GM18951 (cell line): Measurements from ENCODE around the gene MLLT6.

Source experiments
- POLR2A ChIP-seq: IDR thresholded peaks from 4 replicates; pipeline ENCODE4 v1.6.1; 2011; ENCODE audit warnings: mild to moderate bottlenecking; ENCODE audit not compliant: insufficient read length, insufficient read depth; ENCODE audit errors: extremely low read depth
- in situ Hi-C: fragments of 300-500 bp; cut with MboI; formaldehyde crosslinking; loops from one replicate; pipeline ENCODE4 v1.12.0; 2022; ENCODE audit warnings: low sequenced_read_pairs, mixed read lengths, inconsistent platforms; ENCODE audit not compliant: unreplicated experiment

Gene MLLT6

DNA sequence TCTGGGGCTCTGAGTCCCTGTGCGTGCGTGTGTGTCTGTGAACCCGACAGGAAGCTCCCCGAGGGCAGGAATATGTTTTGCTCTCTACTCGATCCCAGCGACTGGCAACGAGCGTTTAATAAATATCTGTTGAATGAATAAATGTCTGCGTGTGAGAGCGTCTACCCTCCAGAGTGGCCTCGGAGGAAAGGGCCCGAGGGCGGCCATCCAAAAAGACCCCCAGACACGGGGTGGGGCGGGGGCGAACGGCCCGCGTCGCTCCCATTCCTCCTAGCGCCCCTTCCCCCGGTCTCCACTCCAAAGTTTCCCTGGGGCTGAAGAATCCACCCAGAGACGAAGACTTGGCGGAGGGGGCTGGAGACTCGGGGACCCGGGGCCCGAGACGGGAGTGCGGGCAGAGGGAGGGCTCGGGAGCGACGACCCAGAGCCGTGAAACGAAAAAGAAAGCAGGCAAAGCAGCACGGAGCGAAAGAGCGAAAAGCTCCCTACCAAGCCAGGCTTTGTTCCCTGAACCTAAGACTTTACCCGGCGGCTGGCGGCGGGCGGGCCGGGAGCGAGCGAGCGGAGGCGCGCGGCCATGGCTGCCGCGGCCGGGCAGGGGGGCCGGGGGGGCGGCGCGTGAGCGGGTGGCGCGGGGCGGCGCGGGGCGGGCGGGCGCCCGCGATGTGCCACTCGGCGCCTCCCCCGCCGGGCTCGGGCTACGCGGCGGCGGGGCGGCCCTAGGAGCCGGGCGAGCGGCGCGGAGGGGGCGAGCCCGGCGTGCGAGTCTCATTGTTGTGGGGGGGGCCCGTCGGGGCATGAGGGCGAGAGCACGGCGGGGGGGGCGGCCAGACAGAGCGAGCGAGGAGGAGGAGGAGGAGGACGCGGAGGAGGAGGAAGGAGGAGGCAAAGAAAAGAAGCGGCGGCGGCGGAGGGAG, at the start of gene MLLT6:
Gene MLLT6 (plus strand): TSS at position 668 of the 917 bp plus-strand sequence. CDS start 360 bp downstream, outside the sequence.
- TF ChIP-seq POLR2A: peak; percentile 59
- in situ Hi-C loops: no loop called here

DNA sequence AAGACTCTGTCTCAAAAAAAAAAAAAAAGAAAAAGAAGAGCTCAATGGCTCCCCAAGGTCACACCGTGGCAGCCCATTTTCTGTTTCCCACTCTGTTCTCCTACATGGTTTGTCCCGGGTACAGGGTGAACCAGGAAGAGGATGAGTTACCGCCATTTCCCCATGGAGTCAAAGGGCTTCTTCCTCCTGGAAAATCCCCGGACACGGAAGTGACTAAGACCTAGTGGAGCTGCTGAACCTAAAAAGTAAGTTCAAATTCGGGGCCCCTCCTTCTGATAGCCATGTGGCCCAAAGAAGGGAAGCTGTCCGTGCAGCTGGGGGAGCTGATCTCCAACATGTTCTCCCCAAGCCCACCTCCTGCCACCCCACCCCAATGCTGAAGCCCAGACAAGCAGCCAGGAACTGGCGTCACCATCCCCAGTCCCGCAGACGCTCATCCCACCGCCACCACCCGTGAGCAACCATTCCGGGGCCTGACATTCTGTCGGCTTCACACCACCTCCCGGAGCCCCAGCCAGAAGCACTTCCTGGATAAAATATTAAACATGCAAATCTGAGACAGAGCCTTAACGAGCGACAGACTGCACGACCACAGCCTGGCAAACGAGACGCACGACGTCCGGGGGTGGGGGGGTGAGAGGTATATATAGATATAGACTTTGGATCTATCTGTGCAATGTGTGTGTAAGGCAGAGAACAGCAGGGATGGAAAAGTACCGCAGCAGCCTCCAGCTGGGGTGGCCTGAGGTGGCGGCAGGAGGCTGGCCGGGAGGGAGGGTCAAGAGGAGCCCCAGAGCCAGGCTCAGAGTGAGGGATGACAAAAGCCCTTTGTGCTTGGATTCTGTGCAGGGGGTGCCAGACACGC, 47.9 kb upstream of the MLLT6 start:
- in situ Hi-C loops: no loop called here
- peak; percentile 46 for TF ChIP-seq POLR2A

DNA sequence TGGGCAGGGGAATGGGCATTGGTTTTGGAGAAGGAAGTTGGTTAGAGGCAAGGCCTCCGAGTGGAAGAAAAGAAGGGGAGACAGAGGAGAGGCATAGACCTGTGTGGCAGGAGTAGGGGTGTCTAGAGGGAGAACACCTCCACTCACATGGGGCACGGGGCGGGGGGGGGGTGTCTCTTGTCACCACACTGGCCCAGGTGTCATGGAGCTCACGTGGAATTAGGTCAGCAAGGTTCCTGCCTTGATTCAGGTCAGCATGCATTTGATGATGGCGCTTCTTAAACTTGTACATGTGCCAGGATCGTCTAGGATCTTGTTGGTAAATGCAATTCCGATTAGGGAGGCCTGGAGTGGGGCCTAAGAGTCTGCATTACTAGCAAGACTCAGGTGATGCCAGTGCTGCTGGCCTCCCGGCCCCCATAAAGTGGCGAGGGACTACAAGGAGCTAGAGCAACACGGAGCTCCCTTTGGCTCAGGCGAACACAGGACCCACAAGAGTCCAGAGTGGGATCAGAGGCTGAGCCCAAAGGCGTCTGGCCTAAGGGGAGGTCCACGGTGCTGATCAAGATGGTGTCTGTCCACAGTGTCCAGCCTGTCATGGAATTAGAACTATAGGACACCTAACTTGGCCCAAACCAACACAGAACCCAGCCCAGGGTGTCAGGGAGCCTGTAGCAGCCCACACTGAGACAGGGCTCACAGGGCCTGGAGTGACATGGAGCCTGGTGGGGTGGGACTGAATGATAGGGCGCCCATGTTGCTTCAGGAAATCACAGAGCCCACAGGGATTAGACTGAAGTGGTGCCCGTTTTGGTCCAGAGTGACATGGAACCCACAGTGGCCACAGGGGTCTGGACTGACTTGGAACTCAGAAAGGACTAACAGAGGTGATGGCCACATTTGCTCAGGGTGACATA, 47.0 kb upstream of the MLLT6 start:
- TF ChIP-seq POLR2A: no peak
- in situ Hi-C loops: no loop called here

DNA sequence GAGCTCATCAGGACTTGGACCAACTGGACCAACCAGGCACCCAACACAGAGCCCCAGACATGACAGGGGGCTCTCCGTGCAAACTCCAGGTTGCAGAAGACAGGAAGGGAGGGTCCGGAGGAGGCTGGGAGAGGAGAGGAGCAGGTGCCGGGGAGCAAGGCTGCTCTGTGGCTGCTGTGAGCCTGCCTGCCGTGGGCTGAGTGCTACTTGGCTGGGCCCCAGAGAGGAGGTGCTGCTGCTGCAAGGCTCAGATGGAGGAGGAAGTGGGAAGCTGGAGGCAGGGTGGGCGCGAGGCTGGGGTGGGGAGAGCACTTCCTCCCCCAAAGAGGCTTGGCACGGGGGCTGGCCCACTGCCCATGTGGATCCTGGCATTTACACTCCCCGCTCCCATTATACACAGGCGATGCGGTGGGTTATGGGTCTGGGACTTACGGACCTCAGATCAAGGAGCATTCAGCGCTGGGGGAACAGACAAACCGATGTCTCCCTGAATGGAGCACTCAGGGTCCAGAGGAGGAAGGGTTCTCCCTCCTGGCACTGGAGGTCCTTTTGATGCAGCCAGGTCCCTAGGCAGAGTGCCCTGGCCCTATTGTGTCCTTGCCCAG, 46.2 kb upstream of the MLLT6 start:
- TF ChIP-seq POLR2A: no peak
- in situ Hi-C loops: no loop called here

DNA sequence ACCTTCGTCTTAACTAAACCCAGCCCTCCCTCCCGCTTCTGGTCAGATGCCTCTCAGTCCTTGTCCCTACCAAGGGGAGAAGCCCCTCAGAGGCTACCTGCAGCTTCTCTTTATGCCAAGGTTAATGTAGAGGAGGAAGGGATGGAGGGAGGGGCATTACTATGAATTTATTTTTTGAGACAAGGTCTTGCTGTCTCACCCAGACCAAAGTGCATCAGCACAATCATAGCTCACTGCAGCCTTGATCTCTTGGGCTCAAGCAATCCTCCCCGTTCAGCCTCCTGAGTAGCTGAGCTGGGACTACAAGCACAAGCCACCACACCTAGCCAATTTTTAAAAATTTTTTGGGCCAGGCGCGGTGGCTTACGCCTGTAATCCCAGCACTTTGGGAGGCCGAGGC, 45.7 kb upstream of the MLLT6 start:
- no peak for TF ChIP-seq POLR2A

DNA sequence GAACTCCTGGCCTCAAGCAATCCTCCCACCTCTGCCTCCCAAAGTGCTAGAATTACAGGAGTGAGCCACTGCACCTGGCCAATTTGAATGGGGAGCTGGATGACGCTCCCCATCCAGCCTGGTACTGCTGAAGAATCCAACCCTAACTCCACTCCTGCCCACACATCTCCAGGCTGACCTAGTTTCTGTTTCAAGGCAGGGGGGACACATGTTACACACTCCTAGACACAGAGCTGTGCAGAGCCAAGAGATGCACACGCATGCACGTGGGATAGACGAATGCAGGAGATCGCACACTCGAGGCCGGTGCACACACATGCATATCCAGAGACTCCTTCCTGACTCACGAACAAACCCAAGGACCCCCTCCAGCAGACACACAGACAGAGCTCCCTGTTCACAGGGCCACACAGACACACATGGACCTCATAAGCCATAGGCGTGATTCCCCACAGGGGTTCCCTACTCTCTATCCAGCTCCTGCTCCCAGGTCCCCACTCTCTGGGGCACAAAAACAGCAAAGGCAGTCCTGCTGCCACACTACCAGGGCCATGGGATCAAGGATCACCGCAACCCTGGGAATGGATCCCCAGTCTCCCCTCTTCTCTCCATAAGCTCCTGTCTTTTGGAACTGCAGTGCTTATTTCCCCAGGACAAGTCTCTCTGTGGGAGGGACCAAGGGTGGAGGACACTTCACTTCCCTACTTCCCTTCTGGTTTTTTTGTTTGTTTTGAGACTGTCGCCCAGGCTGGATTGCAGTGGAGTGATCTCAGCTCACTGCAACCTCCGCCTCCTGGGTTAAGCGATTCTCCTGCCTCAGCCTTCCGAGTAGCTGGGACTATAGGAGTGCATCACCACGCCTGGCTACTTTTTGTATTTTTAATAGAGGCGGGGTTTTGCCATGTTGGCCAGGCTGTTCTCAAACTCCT, 44.7 kb upstream of the MLLT6 start:
- in situ Hi-C loops: no loop called here
- TF ChIP-seq POLR2A: no peak

More for the DNA sequence above, 45.7 kb upstream of the MLLT6 start:
- in situ Hi-C loops: no loop called here

DNA sequence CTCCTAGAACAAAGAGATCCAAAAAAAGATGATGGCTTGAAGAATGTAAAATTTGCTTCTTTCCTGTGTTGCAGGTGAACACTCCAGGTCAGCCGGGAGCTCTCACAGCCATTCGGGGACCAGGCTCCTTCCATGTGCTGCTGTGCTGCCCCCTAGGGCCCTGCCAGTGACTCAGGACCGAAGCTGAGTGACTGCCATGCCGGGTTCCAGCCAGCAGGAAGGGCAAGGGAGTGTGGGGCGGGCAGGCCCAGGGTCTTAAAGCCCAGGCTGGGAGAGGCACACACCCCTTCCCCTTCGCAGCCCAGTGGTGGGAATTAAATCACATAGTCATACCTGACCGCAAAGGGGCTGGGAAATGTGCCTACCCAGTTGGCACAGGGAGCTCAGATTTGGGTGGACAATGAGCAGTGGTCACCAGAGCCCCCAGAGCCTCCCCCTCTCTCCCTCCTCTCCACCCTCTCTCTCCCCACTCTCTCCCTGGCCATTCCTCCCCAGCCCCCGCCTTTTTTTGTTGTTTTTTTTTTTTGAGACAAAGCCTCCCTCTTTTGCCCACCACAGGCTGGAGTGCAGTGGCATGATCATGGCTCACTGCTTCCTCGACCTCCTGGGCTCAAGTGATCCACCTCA, 41.8 kb upstream of the MLLT6 start:
- in situ Hi-C loops: no loop called here
- TF ChIP-seq POLR2A: no peak

DNA sequence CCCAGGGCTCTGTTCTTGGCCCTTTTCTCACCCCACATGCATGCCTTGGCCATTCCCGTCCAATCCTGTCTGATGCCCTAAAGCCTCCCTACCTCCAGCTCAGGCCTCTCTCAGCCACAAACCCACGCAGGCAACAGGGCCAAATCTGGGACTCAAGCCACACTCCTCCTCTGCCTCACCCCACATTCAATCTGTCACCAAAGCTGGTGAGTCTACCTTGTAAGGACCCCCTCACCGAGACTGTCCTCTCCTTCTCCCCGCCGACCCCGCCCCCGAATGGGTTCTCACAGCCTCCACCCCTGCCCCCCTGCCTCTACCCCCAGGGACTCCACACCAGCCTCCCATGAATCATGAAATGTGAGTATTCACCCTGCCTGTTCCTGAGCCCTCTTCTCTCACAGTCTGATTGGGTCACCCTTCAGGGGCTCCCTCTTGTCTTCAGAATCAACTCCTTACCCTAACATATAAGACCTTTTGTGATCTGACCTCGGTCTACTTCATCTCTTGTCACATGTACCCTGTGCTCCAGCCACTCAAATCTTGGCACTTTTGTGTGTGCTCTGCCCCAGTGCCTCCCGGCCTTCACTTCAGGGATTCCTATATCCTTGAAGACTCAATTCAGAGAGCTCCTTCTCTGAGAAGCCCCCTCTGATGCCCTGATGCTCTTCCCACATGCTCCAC, 41.0 kb upstream of the MLLT6 start:
- TF ChIP-seq POLR2A: no peak
- in situ Hi-C loops: no loop called here

DNA sequence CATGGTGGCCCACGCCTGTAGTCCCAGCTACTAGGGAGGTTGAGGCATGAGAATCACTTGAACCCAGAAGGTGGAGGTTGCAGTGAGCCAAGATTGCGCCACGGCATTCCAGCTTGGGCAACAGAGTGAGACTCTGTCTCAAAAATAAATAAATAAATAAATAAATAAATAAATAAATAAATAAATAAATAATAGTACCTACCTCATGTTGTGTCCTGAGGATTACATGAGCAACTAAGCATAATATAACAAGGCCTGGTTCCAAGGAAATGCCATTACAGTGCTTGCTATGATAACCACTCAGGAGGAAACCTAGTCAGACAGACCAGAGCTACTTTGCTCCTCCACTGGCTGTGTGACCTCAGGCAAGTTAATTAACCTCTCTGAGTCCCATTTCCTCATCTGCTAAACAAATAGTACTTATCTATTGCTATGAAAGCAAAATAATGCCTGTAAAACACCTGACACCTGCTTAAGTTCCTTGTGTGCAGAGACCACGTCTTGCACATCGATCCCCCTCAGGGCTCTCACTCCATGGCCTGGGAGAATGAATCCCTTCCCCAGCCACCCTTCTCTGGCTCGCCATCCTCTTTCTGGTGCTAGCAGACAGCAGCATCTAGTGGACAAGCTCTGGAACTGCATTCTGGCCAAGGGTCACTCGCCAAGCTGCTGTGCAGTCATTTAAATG, 37.8 kb upstream of the MLLT6 start:
- in situ Hi-C loops: no loop called here
- TF ChIP-seq POLR2A: no peak

DNA sequence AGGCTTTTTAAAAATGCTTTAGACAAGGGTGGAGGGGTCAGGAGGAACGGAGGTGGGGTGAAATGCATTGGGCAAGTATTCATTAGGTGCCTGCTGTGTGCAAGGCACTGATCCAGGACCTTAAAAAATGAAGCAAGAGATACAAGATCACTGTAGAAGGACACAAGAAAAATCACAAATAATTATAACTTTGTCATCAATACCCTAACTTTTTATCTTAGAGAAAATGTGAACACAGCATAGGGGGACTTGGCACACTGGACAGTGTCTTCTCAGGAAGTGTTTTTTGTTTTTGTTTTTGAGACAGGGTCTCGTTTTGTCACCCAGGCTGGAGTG, 37.3 kb upstream of the MLLT6 start:
- in situ Hi-C loops: no loop called here
- no peak for TF ChIP-seq POLR2A

DNA sequence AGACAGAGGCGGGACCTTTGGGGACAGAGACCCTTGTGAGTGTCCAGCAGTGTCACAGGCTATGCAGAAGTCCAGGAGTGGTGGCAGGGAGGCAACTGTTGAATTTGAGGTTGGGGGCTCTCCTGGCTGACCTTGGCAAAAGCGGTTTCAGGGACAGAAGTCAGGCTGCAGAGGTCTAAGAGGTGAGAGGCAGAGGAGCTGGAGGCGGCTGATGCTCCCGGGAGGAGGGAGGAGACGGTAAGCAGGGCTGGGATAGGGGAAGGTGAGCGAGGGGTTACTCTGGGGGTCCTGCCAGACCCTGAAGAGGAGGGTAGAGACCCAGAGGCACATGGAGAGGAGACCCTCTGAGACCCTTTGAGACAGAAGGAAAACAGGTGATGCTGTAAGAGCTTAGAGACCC, 35.6 kb upstream of the MLLT6 start:
- in situ Hi-C loops: no loop called here
- no peak for TF ChIP-seq POLR2A
